ENCODE data around the gene MAP3K12. TPM values are rescaled to one million over a fixed set of nuclear protein-coding genes. Genes with fewer than 3 reads are reported as not detected.
A peak's percentile ranks its signal among the peaks of the same experiment; 100 is the strongest.

The MAP3K12 gene
- total and polyA plus RNA-seq, 2 of the 13 experiments (the other 11 are each of a cell fraction or from before 2014, with no cell fraction given) = 0.20 to 1.1 TPM

GRCh38 chr12:53451661-53452158 is 47.5 kb downstream of the MAP3K12 start, which contains the start of gene PCBP2 (continued):
- no peak for TF ChIP-seq AFF4 (CRISPR knock-in tag; IDR thresholded peaks at IDR 0.05)
- TF ChIP-seq CENPX (CRISPR knock-in tag; IDR thresholded peaks at IDR 0.05) = no peak
- peak; percentile 81; the same call in 1 of the 2 replicates for TF ChIP-seq POGK (CRISPR knock-in tag; conservative IDR thresholded peaks at IDR 0.05)
- TF ChIP-seq RFXANK (CRISPR knock-in tag; IDR thresholded peaks at IDR 0.05) = 0 out of 2 replicates have a peak, but pooled peaks have one; percentile 23
- peak; percentile 78; the same call in 1 of the 2 replicates for TF ChIP-seq KDM3A (CRISPR knock-in tag; IDR thresholded peaks at IDR 0.05; ENCODE audit: low read depth)
- TF ChIP-seq ZNF850 (CRISPR knock-in tag; conservative IDR thresholded peaks at IDR 0.05) = no peak
- TF ChIP-seq ZBTB33 (CRISPR knock-in tag; IDR thresholded peaks at IDR 0.05) = peak; percentile 84
- TF ChIP-seq PAF1 (CRISPR knock-in tag; IDR thresholded peaks at IDR 0.05) = no peak
- no peak for TF ChIP-seq NFE2L2 (IDR thresholded peaks at IDR 0.05; ENCODE audit: low read length)
- TF ChIP-seq ATF5 (CRISPR knock-in tag; IDR thresholded peaks at IDR 0.05; ENCODE audit: low read depth) = no peak
- peak; percentile 83 for TF ChIP-seq SP5 (CRISPR knock-in tag; IDR thresholded peaks at IDR 0.05; ENCODE audit: borderline replicate concordance, low read depth)
- TF ChIP-seq GPBP1L1 (CRISPR knock-in tag; IDR thresholded peaks at IDR 0.05) = no peak
- peak; percentile 68; the same call in 1 of the 2 replicates for TF ChIP-seq ZFP90 (CRISPR knock-in tag; IDR thresholded peaks at IDR 0.05; ENCODE audit: borderline replicate concordance)
- peak; percentile 43; the same call in 1 of the 2 replicates for TF ChIP-seq ARNT2 (CRISPR knock-in tag; IDR thresholded peaks at IDR 0.05; ENCODE audit: low read depth)
- peak; percentile 99 for TF ChIP-seq NR2C2 (CRISPR knock-in tag; IDR thresholded peaks at IDR 0.05; ENCODE audit: borderline replicate concordance)
- TF ChIP-seq MNT (IDR thresholded peaks at IDR 0.05) = peak; percentile 50
- peak; percentile 95 for TF ChIP-seq CEBPG (CRISPR knock-in tag; IDR thresholded peaks at IDR 0.05)
- peak; percentile 76 for TF ChIP-seq ATF3 (CRISPR knock-in tag; IDR thresholded peaks at IDR 0.05)
- TF ChIP-seq SMAD3 (CRISPR knock-in tag; IDR thresholded peaks at IDR 0.05) = peak; percentile 77

All from HepG2 (cell line).